Measurements from ENCODE around the gene C5orf52. TPM values are rescaled to one million over a fixed set of nuclear protein-coding genes. Genes with fewer than 3 reads are reported as not detected.

C5orf52 gene
- total and polyA plus RNA-seq, 2 experiments from 2014 or later: not detected

DNA sequence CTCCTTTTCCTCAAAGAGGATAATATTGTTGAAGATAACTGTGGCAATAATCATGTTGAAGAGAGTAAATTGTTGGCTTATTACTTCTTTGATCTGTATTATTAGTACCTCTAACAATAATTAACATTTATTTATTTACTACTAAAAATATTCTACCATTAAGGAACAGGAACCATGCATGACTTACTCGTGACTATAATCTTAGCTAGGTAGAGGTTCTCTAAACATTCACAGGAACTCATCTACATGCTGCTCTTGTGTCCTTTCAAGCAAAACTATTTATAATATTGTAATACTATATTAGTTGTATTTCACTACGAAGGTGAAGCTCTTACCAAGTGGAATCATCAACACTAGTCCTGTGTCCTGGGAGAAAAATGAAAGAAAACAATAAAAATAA lies 22.2 kb upstream of the C5orf52 start:
- WGBS (ENCODE audit: low lambda C conversion rate, missing lambda C conversion rate): 88% methylated on average over 2 of the region's 2 CpGs
- no peaks in the 10 kb centered on the region for H3K36me3 ChIP-seq (replicated peaks; ENCODE audit: insufficient read depth, low read depth)
- DNase-seq (ENCODE audit: low spot score): no peak

DNA sequence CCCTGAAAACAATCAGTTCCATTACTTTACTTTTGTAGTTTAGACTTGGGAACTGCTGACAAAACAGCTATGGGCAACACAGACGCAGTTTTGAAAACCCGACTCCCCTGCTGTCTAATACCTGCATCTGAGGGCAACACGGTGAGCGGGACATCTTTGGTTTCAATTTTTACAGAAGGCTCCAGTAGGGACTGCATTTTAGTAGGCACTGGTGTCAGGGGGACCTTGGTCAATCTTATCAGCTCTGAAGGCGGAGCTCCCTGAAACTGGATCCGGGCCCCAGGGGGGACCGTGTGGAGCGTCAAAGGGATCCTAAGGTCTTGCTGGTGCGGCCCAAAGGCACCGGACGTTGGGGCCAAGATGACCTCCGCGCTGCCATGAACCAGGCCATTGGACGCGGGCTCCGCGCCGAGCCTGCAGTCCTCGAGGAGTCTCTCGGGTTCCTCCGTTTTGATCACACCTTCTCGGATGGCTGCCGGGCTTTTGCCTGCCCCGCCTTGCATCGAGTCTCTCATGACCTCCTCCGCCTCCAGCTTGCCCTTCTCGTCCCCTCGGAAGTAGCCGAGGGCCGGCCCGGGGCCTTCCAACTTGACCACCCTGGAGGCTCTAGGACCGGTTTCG lies 20.2 kb upstream of the C5orf52 start:
- no peak for DNase-seq (ENCODE audit: low spot score)
- H3K27ac ChIP-seq: no peak overlapping the region
- H3K9me3 ChIP-seq (ENCODE audit: low read depth): no peaks in the 10 kb centered on the region
- H3K27me3 ChIP-seq: no peaks in the 10 kb centered on the region
- H3K79me2 ChIP-seq: no peaks in the 10 kb centered on the region
- H3K4me2 ChIP-seq: no peak overlapping the region
- no peak overlapping the region for H3K4me3 ChIP-seq
- no peaks in the 10 kb centered on the region for H3K36me3 ChIP-seq (replicated peaks; ENCODE audit: insufficient read depth, low read depth)
- no peak overlapping the region for H2AFZ ChIP-seq
- no peaks in the 10 kb centered on the region for H4K20me1 ChIP-seq (ENCODE audit: insufficient read depth, poor library complexity, severe bottlenecking)
- WGBS (ENCODE audit: low lambda C conversion rate, missing lambda C conversion rate): 96% methylated on average over 33 of the region's 33 CpGs
- TF ChIP-seq EZH2 (IDR thresholded peaks at IDR 0.05; ENCODE audit: borderline replicate concordance) (no peak), EZH2phosphoT487 (IDR thresholded peaks at IDR 0.05; ENCODE audit: low read depth, severe bottlenecking, unreplicated experiment) (no peak)
- TF ChIP-seq, protein P1, sequence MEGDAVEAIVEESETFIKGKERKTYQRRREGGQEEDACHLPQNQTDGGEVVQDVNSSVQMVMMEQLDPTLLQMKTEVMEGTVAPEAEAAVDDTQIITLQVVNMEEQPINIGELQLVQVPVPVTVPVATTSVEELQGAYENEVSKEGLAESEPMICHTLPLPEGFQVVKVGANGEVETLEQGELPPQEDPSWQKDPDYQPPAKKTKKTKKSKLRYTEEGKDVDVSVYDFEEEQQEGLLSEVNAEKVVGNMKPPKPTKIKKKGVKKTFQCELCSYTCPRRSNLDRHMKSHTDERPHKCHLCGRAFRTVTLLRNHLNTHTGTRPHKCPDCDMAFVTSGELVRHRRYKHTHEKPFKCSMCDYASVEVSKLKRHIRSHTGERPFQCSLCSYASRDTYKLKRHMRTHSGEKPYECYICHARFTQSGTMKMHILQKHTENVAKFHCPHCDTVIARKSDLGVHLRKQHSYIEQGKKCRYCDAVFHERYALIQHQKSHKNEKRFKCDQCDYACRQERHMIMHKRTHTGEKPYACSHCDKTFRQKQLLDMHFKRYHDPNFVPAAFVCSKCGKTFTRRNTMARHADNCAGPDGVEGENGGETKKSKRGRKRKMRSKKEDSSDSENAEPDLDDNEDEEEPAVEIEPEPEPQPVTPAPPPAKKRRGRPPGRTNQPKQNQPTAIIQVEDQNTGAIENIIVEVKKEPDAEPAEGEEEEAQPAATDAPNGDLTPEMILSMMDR (IDR thresholded peaks at IDR 0.05; ENCODE audit: poor library complexity): no peak
- no peaks in the 10 kb centered on the region for H3K4me1 ChIP-seq (ENCODE audit: insufficient read depth)
- no peaks in the 10 kb centered on the region for H3K9me2 ChIP-seq (replicated peaks; ENCODE audit: insufficient read depth)

More for the DNA sequence above, 22.2 kb upstream of the C5orf52 start:
- Histone ChIP-seq H3K9me3 (ENCODE audit: low read depth) (no peaks in the 10 kb centered on the region), H3K27me3 (no peaks in the 10 kb centered on the region), H3K79me2 (no peaks in the 10 kb centered on the region), H2AFZ (no peak overlapping the region), H3K4me2 (no peak overlapping the region), H3K4me1 (ENCODE audit: insufficient read depth) (no peaks in the 10 kb centered on the region), H3K9me2 (replicated peaks; ENCODE audit: insufficient read depth) (no peaks in the 10 kb centered on the region), H4K20me1 (ENCODE audit: insufficient read depth, poor library complexity, severe bottlenecking) (no peaks in the 10 kb centered on the region), H3K27ac (no peak overlapping the region), H3K4me3 (no peak overlapping the region)
- TF ChIP-seq, protein P1 (IDR thresholded peaks at IDR 0.05; ENCODE audit: poor library complexity): no peak
- no peak for TF ChIP-seq EZH2 (IDR thresholded peaks at IDR 0.05; ENCODE audit: borderline replicate concordance)
- no peak for TF ChIP-seq EZH2phosphoT487 (IDR thresholded peaks at IDR 0.05; ENCODE audit: low read depth, severe bottlenecking, unreplicated experiment)

DNA sequence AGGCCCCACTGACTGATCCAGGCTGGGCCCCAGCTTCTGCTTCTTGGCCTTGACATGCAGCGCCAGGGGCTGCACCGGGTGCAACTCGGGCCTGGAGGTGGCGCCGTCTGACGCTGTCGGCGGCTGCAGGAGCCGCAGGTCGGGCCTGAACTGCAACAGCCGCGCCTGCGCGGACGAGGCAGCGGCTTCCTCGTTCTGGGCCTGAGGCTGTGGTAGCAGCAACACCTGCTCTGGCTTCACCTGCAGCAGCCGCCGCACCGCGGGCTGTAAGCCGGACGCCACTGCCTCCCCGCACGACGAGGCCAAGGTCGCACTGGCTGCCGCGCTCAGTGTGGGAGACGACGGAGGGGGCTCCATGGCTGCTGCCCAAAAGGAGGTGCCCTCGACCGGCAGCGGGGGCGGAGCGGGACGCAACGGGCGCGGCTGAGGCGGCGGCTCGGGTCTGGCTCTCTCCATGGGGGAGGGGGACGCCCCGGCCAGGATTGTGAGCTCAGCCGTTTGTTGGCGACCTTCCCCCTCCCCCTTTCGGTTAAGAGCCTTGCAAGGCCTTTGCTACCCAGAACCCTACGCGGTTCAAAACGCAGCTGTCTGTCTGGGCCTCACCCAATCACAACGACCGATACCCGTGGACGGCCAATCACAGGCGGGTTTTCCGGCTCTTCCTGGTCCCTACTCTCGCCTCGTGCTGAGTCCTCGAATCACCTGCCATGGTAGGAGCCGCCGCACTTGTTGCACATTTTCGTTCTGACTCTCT lies 19.5 kb upstream of the C5orf52 start:
- Histone ChIP-seq H3K27ac (no peak overlapping the region), H3K36me3 (replicated peaks; ENCODE audit: insufficient read depth, low read depth) (no peaks in the 10 kb centered on the region)
- WGBS (ENCODE audit: low lambda C conversion rate, missing lambda C conversion rate): 99% methylated on average over 45 of the region's 63 CpGs

More for the DNA sequence above, 19.5 kb upstream of the C5orf52 start:
- Histone ChIP-seq H3K27me3 (no peaks in the 10 kb centered on the region), H3K9me2 (replicated peaks; ENCODE audit: insufficient read depth) (no peaks in the 10 kb centered on the region), H3K4me2 (no peak overlapping the region), H3K4me3 (no peak overlapping the region), H3K4me1 (ENCODE audit: insufficient read depth) (no peaks in the 10 kb centered on the region), H4K20me1 (ENCODE audit: insufficient read depth, poor library complexity, severe bottlenecking) (no peaks in the 10 kb centered on the region), H3K79me2 (no peaks in the 10 kb centered on the region), H2AFZ (no peak overlapping the region), H3K9me3 (ENCODE audit: low read depth) (no peaks in the 10 kb centered on the region)
- no peak for DNase-seq (ENCODE audit: low spot score)
- no peak for TF ChIP-seq EZH2phosphoT487 (IDR thresholded peaks at IDR 0.05; ENCODE audit: low read depth, severe bottlenecking, unreplicated experiment)
- no peak for TF ChIP-seq EZH2 (IDR thresholded peaks at IDR 0.05; ENCODE audit: borderline replicate concordance)
- TF ChIP-seq, protein P1 (IDR thresholded peaks at IDR 0.05; ENCODE audit: poor library complexity): no peak

Measured in hepatocyte (in vitro differentiated cells).